AG09309 (cell line): ENCODE data around the gene ISM1.

ENCODE experiments used
- DNase-seq: peaks from one replicate; pipeline ENCODE4 v3.0.0-alpha.2; 2010; ENCODE audit warnings: low read depth
- H3K4me3 ChIP-seq: 2 replicates; pipeline ENCODE4 v1.5.1; 2011; ENCODE audit warnings: mild to moderate bottlenecking, low read depth, low read length, moderate library complexity; ENCODE audit not compliant: control insufficient read depth
- CTCF ChIP-seq: IDR thresholded peaks from 2 replicates; pipeline ENCODE4 v1.5.1; 2011; ENCODE audit warnings: mild to moderate bottlenecking, low read depth, low read length, inconsistent platforms; ENCODE audit not compliant: insufficient read depth, control insufficient read depth; ENCODE audit errors: missing control alignments

The ISM1 gene

GRCh38 chr20:13207016-13207415 lies 14.1 kb upstream of the ISM1 start:
- DNase-seq = no peak
- no peak overlapping the region for H3K4me3 ChIP-seq
- TF ChIP-seq CTCF = no peak

GRCh38 chr20:13211956-13212618 lies 9.0 kb upstream of the ISM1 start:
- DNase-seq = no peak
- no peak for TF ChIP-seq CTCF
- no peak overlapping the region for H3K4me3 ChIP-seq

GRCh38 chr20:13212750-13213149 lies 8.3 kb upstream of the ISM1 start:
- no peak overlapping the region for H3K4me3 ChIP-seq
- peak; percentile 71 for DNase-seq
- TF ChIP-seq CTCF = no peak

- H3K4me3 ChIP-seq = no peak overlapping the region
- TF ChIP-seq CTCF = no peak
- no peak for DNase-seq
These were observed 7.7 kb upstream of the ISM1 start for GRCh38 chr20:13213335-13213734.

- TF ChIP-seq CTCF = no peak
- DNase-seq = no peak
- no peak overlapping the region for H3K4me3 ChIP-seq
These were observed 4.5 kb upstream of the ISM1 start for GRCh38 chr20:13216533-13216932.

GRCh38 chr20:13219327-13220193 lies 1.5 kb upstream of the ISM1 start:
- TF ChIP-seq CTCF = no peak
- H3K4me3 ChIP-seq = peak overlapping the region; percentile 54
- no peak for DNase-seq
